HT1080 (cell line): ENCODE results near the gene EHBP1. TPM values are rescaled to one million over a fixed set of nuclear protein-coding genes. Genes with fewer than 3 reads are reported as not detected.
"Not testable (repeated sequence)": the region's sequence is repeated elsewhere in the genome, so short reads cannot be mapped to it uniquely, and the experiment has no call there.

Experiments
- DNase-seq: peaks from one replicate; pipeline ENCODE4 v3.0.0-alpha.2; 2015; ENCODE audit warnings: low read depth
- total RNA-seq: library from RNA; depleted of rRNA; stranded (reverse); fragments of >200 nt; shearing (Covaris generic); gene quantifications from 2 replicates; pipeline ENCODE4 v1.2.3, GENCODE V29; 2014

The EHBP1 gene
- total RNA-seq, 1 experiment from 2014 or later, result 26.3 TPM

DNA sequence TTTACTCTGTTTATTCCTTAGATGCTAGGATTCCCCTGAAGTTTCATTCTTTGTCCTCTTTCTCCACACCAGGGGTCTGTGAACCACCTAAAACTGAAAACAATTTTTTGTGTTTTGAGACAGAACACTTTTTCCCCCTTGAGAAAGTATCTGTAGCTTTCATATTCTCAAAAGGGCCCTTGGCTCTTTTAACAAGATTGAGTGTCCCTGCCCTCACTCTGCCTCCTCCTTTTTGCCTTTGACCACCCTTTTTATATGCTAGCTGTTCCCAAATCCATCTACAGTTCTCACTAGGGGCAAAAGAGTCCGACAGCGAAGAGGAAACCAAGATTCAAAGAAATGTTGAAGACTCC is 883 bp upstream of the EHBP1 start:
- DNase-seq, result no peak

DNA sequence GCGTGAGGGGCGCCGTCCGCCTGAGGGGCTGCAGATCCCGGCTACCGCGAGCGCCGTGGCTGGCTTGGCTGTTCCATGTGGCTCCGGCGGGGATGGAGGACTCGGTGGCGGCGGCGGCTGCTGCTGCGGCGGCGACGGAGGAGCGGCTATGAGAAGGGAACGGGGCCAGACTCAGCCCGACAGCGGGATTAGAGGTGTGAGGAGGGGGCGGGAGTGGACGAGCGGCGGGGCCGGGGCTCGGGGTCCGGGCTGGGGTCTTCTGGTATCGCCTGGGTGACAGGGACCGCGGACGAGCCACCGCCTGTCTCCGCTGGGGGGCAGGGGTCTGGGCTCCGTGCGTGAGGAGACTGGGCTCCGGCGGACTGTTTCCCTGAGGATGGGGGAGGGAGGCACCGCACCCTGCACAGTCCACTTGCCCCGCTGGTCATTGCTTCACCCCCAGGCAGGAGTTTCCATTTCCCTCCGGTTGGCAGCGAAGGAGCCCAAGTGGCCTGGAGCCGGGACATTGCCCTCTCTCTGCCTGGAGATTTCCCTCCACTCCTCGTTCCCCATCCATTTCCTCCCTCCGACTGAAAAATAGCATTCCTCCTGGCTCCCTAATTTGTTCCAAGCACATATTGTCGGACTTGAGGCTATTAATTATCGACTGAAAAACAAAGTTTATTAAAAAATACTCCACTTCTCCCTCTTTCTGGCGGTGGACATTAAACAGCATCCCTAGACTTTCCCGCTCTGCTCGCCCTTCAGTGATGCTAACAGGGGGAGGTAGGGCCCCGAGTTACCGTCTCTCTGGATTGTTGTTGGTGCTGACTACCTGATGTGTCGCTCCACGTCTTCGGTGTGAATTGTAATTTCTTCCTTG is 577 bp downstream of the EHBP1 start:
- DNase-seq, result peak; percentile 34

DNA sequence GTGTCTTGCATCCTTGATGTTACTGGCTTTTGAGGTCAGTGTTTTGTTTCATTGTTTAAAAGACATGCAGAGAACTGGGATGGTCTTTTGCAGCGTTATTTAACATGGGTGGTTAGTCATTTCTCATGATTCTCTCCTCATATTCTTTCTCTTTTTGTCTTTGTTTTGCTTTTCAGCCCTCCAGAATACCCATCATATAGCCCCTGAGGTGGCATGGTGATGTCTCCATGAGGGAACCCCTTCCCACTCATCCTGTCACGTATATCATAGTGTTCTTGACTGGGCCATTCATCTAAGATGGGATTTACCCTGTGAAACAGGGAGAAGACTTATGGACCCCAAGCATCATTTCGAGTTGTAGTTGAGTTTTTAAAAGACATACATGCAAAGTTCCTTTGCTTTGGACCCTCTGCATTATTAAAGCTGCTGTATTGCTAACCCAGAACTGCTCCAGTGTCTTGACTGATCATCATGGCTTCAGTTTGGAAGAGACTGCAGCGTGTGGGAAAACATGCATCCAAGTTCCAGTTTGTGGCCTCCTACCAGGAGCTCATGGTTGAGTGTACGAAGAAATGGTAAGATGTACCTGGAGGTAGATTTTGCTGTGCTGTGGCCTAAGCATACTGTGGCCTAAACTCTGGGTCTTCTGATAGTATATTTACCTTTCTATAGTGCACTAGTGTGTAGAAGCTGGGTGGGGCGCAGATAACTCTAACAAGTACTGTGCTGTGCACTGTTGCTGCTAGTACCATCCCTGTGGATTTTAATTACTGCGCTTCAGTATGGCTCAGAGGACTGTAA is 1.4 kb downstream of the EHBP1 start:
- DNase-seq, result no peak

DNA sequence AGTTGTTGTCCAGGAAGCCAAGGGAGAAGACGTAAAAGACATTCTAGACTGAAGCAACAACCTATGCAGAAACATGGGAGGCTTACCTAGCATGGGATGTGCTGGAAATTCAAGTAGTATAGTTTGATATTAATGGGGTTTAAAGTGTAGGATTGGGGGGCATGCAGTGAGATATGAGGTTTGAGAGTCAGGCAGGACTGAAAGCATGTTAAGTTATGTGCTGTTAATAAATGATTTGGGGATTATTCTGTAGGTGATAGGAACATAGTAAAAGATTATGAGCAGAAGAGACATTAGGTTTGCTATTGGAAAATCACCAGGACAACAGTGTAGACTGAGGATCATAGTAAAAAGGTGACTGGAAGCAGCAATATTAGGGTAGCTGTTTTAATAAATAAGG is 3.2 kb downstream of the EHBP1 start:
- DNase-seq, result no peak

GRCh38 chr2:62711832-62712494 is 6.5 kb downstream of the EHBP1 start:
- no peak for DNase-seq

- DNase-seq, result not testable (repeated sequence)
Measured at GRCh38 chr2:62713196-62713595, 7.7 kb downstream of the EHBP1 start.

- DNase-seq, result no peak
Measured at GRCh38 chr2:62713837-62714236, 8.3 kb downstream of the EHBP1 start.

- no peak for DNase-seq
Measured at GRCh38 chr2:62716768-62717167, 11.3 kb downstream of the EHBP1 start.

- no peak for DNase-seq
Measured at GRCh38 chr2:62717503-62718081, 12.1 kb downstream of the EHBP1 start.

- no peak for DNase-seq
Measured at GRCh38 chr2:62718225-62718822, 12.8 kb downstream of the EHBP1 start.

DNA sequence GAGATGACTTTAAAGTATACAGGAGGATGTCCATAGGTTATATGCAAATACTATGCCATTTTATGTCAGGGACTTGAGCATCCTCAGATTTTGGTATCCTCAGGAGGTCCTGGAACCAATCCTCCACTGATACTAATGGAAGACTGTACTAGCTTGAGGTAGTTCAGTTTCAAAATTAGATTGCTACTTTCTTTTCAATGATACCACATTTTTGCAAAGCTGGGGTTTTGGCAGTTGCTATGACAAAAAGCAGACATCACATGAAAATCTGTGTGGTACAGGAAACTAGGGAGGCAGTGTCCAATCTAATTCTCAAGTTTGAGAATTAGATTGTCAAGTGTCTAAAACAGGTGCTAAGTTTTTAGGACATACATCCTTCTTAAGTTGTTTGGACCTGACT is 14.2 kb downstream of the EHBP1 start:
- DNase-seq, result no peak

DNA sequence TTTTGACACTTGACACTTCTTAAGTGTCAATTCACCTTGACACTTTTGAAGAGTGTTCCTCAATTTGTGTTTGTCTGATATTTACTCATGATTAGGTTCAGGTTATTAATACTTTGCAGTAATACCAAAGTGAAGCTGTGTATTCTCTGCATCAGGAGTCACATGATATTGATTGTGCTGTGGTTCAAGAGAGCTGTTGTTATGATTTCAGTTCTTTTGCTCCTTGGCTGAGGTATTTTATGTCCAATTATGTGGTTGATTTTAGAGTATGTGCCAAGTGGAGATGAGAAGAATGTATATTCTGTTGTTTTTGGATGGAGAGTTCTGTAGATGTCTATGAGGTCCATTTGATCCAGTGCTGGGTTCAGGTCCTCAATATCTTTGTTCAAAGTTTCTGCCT is 17.2 kb downstream of the EHBP1 start:
- no peak for DNase-seq

GRCh38 chr2:62723253-62723652 is 17.7 kb downstream of the EHBP1 start:
- no peak for DNase-seq

GRCh38 chr2:62724106-62724505 is 18.6 kb downstream of the EHBP1 start:
- DNase-seq, result no peak

DNA sequence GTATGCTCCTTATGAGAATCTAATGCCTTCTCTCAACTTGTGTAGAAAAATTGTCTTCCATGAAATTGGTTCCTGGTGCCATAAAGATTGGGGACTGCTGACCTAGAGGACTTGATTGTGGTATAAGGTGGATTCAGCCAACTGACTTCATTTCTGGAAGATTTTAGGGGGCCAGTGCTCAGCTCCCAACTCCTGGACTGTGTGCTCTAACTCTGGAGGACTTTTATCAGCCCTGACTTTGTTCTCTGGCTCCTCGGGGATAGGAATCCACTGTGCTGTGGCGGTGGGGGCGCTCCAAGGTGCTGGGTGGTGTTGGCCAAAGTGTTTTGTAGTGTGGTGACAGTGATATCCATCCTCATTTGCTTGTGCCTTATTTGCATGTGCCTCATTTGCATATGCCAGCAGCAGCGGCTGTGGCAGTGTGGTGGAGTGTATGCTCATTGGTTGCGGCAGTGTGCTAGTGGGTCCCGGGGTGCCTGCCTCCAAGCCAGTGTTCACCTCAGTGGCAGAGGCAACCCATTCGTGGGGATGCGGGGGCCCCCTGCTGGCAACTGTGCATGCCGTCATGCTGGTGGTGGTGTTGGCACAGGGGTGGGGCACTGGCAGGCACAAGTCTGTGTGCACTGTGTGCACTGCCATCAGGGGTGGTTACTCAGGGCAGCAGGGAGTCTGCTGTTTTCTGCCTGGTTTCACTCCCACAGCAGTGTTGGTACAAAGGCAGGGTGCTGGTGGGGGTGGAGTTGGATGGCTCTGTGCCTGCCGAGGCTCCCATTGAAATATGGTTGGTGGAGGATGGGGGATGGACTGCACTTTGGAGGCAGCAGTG is 19.6 kb downstream of the EHBP1 start:
- DNase-seq, result no peak

DNA sequence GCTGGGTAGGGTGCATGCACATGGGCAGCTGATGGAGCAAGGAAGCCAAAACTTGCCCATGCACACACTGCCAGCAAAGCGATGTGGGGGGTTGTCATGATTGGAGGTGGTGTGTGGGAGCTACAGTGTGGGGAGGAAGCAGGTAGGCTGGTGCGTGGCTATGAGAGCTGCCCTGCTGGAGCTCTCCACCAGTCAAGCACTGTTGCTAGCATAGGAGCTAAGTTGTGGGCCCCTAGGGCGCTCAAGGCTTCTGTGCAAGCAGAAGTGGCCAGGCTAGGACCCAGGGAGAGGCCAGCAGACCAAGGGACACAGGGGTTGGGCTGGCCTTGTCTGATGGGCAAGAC is 20.2 kb downstream of the EHBP1 start:
- no peak for DNase-seq

DNA sequence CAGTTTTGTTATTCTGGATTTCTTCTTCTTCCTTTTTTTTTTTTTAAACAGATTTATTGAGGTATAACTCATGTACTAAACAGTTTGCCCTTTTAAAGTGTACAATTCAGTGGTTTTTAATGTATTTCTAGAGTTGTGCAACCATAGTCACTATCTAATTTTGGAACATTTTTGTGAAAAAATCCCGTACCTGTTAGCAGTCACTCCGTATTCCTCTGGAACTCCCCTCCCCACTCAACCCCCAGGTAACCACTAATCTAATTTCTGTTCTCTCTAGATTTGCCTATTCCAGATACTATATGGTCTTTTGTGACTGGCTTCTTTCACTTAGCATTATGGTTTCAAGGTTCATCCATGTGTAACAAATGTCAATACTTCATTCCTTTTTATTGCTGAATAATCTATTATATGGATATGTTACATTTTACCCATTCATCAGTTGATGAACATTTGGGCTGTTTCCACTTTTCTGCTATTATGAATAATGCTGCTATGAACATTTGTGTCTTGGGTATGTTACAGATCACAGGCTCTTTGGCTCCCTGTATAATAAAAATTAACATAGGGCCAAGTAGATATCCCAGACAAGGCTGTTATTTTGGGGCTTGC is 21.9 kb downstream of the EHBP1 start:
- no peak for DNase-seq

DNA sequence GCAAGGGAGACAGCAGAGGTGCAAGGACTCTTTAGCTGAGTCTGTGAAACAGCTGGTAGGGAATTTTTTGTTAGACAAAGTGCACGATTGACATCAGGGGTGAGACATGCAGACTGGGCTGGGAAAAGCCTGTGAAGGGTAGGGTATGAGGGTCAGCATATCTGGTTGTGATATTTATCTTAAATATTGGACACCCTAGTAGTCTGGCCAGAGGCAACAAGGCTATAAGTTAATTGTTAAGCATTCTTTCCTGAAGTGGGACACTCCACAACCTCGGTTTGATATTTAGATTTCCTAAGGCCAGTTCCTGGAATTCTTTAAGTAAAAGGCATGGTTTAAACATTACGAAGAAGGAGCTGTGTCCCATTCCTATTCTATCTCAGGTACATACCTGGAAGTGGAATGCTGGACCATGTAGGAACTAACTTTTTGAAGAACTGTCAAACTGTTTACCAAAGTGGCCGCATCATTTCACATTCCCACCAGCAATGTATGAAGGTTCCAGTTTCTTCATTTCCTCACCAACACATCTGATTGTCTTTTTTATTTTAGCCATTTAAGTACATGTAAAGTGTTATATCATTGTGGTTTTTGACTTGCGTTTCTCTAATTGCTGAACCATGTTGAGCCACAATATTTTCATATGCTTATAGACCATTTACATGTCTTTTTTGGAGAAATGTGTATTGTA is 22.5 kb downstream of the EHBP1 start:
- DNase-seq, result no peak

DNA sequence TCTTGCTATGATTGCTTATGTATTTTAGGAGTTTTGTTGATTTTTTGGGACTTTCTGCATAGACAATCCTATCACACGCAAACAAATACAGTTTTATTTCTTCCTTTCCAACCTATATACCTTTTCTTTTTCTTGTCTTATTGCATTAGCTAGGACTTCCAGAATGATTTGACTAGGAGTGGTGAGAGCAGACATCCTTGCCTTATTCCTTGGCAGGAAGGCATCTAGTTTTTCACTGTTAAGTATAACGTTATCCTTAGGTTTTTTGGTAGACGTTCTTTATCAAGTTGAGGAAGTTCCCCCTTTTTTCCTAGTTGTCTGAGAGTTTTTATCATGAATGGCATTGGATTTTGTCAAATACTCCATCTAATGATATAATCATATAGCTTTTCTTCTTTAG is 25.8 kb downstream of the EHBP1 start:
- no peak for DNase-seq
